OCI-LY1 (cell line): ENCODE data around the gene MTRFR.

Source experiments
- H2AFZ ChIP-seq: fragments of 200-600 bp; sonication (generic), shearing (Covaris generic); 2 replicates; pipeline ENCODE4 v1.6.0; 2014; ENCODE audit warnings: antibody characterized with exemption, mild to moderate bottlenecking, low read length
- H3F3A ChIP-seq: fragments of 200-600 bp; sonication (generic), shearing (Covaris generic); 2 replicates; pipeline ENCODE4 v1.6.0; 2014; ENCODE audit warnings: mild to moderate bottlenecking, antibody characterized with exemption, low read length, moderate library complexity; ENCODE audit not compliant: insufficient read depth
- H3K27ac ChIP-seq: fragments of 200-600 bp; sonication (generic); 2 replicates; pipeline ENCODE4 v1.5.1; 2014; ENCODE audit warnings: low read length, mixed run types, mild to moderate bottlenecking, low read depth; ENCODE audit not compliant: poor library complexity, severe bottlenecking
- H3K27me3 ChIP-seq: fragments of 200-600 bp; sonication (generic); 2 replicates; pipeline ENCODE4 v1.6.0; 2014; ENCODE audit warnings: antibody characterized with exemption, mild to moderate bottlenecking, low read length, moderate library complexity; ENCODE audit not compliant: insufficient read depth
- H3K36me3 ChIP-seq: fragments of 200-600 bp; sonication (generic); 2 replicates; pipeline ENCODE4 v1.6.1; 2014; ENCODE audit warnings: mild to moderate bottlenecking, antibody characterized with exemption, low read length, moderate library complexity, mixed read lengths; ENCODE audit not compliant: insufficient read depth
- H3K4me1 ChIP-seq: fragments of 200-600 bp; sonication (generic); 2 replicates; pipeline ENCODE4 v1.5.1; 2014; ENCODE audit warnings: mild to moderate bottlenecking, low read length, moderate library complexity; ENCODE audit not compliant: insufficient read depth, severe bottlenecking
- H3K4me2 ChIP-seq: fragments of 200-600 bp; sonication (generic), shearing (Covaris generic); 2 replicates; pipeline ENCODE4 v1.6.1; 2014; ENCODE audit warnings: low read length
- H3K4me3 ChIP-seq: fragments of 200-600 bp; sonication (generic); 2 replicates; pipeline ENCODE4 v1.5.1; 2014; ENCODE audit warnings: low read length, low read depth, mild to moderate bottlenecking, mixed read lengths; ENCODE audit not compliant: poor library complexity, severe bottlenecking
- H3K79me2 ChIP-seq: fragments of 200-600 bp; shearing (Covaris generic); 2 replicates; pipeline ENCODE4 v1.6.1; 2016; ENCODE audit warnings: mixed run types, low read length, mixed read lengths; ENCODE audit not compliant: insufficient read depth
- H3K9ac ChIP-seq: fragments of 200-600 bp; sonication (generic), shearing (Covaris generic); 2 replicates; pipeline ENCODE4 v1.6.1; 2014; ENCODE audit warnings: mild to moderate bottlenecking, low read length, mixed read lengths
- H3K9me2 ChIP-seq: fragments of 200-600 bp; sonication (generic), shearing (Covaris generic); 2 replicates; pipeline ENCODE4 v1.6.1; 2014; ENCODE audit warnings: low read depth, mild to moderate bottlenecking, low read length, mixed read lengths
- H3K9me3 ChIP-seq: fragments of 200-600 bp; shearing (Covaris generic); 2 replicates; pipeline ENCODE4 v1.6.1; 2014; ENCODE audit warnings: low read length, mixed read lengths
- H4K20me1 ChIP-seq: fragments of 200-600 bp; sonication (generic), shearing (Covaris generic); 2 replicates; pipeline ENCODE4 v1.6.0; 2016; ENCODE audit warnings: mild to moderate bottlenecking, low read length; ENCODE audit not compliant: insufficient read depth
- EZH2 ChIP-seq: fragments of 200-600 bp; sonication (generic), shearing (Covaris generic); IDR thresholded peaks from 2 replicates; pipeline ENCODE4 v1.8.0; 2017; ENCODE audit warnings: borderline replicate concordance, mixed run types, mild to moderate bottlenecking, antibody characterized with exemption, low read length, moderate library complexity, mixed read lengths
- TF ChIP-seq, protein P1 (sequence below): fragments of 200-600 bp; sonication (generic), shearing (Covaris generic); IDR thresholded peaks from 2 replicates; pipeline ENCODE4 v1.5.1; 2017; ENCODE audit warnings: mild to moderate bottlenecking, antibody characterized with exemption, low read length, moderate library complexity, mixed read lengths

Gene MTRFR

DNA sequence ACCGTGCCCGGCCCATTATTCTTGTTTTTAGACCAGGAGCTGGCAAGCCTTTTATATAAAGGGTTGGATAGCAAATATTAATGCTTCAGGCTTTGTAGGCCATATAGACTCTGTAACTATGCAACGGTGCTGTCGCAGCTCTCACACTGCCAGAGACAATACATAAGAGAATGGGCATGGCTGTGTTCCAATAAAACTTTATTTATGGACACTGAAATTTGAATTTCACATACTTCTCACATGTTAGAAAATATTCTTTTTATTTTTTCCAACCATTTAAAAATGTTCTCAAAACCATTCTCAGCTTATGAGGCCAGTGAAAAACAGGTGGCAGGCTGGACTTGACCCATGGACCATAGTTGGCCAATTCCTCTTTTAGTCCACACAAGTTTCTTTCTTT, 51.4 kb downstream of the MTRFR start:
- H3K79me2 ChIP-seq, result no peaks in the 10 kb centered on the region
- H3K4me2 ChIP-seq, result no peak overlapping the region
- no peaks in the 10 kb centered on the region for H3K4me1 ChIP-seq
- no peak overlapping the region for H3K27ac ChIP-seq
- H2AFZ ChIP-seq, result no peak overlapping the region
- no peaks in the 10 kb centered on the region for H3K27me3 ChIP-seq
- H3K36me3 ChIP-seq, result no peaks in the 10 kb centered on the region
- TF ChIP-seq, protein P1, sequence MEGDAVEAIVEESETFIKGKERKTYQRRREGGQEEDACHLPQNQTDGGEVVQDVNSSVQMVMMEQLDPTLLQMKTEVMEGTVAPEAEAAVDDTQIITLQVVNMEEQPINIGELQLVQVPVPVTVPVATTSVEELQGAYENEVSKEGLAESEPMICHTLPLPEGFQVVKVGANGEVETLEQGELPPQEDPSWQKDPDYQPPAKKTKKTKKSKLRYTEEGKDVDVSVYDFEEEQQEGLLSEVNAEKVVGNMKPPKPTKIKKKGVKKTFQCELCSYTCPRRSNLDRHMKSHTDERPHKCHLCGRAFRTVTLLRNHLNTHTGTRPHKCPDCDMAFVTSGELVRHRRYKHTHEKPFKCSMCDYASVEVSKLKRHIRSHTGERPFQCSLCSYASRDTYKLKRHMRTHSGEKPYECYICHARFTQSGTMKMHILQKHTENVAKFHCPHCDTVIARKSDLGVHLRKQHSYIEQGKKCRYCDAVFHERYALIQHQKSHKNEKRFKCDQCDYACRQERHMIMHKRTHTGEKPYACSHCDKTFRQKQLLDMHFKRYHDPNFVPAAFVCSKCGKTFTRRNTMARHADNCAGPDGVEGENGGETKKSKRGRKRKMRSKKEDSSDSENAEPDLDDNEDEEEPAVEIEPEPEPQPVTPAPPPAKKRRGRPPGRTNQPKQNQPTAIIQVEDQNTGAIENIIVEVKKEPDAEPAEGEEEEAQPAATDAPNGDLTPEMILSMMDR, result no peak
- TF ChIP-seq EZH2, result no peak
- H4K20me1 ChIP-seq, result no peaks in the 10 kb centered on the region
- no peaks in the 10 kb centered on the region for H3K9me3 ChIP-seq
- H3F3A ChIP-seq, result no peaks in the 10 kb centered on the region
- no peak overlapping the region for H3K9ac ChIP-seq
- H3K4me3 ChIP-seq, result no peak overlapping the region
- H3K9me2 ChIP-seq, result no peaks in the 10 kb centered on the region

DNA sequence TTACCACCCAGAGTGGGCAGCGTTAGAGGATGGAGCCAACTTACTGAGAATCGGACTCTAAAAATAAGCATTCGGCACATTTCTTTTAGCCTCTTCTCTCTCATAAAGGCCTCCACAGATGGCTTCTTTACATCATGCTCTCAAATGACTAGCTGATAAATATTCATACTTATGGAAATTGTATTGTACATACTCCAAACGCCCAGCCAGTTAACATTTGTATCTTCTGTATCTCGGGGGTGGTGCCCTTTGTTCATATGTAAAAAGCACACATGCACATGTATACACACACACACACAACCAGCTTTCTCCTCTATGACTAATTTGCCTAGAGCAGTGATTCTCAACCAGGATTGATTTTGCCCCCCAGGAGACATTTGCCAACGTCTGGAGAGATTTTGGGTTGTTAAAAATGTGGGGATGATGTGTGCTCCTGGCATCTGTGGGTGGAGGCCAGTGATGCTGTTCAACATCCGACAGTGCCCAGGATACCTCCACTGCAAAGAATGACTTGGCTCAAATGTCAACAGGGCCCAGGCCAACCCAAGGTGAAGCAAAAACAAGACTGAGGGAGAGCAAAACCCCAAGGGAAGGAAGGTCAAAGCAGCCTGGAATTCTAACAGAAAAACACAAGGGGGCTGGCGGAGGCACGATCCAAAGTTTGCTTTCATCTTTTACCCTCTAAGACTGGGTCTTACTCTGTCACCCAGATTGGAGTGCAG, 53.6 kb downstream of the MTRFR start:
- no peak overlapping the region for H3K4me2 ChIP-seq
- H3K9me2 ChIP-seq, result no peaks in the 10 kb centered on the region
- no peaks in the 10 kb centered on the region for H4K20me1 ChIP-seq
- H3F3A ChIP-seq, result no peaks in the 10 kb centered on the region
- H3K4me3 ChIP-seq, result no peak overlapping the region
- TF ChIP-seq EZH2, result no peak
- TF ChIP-seq, protein P1, result no peak
- H3K27me3 ChIP-seq, result no peaks in the 10 kb centered on the region
- H3K9ac ChIP-seq, result no peak overlapping the region
- H2AFZ ChIP-seq, result no peak overlapping the region
- H3K9me3 ChIP-seq, result no peaks in the 10 kb centered on the region
- peaks cover 9% of the 10 kb centered on the region; the same call in 1 of the 2 replicates for H3K36me3 ChIP-seq
- no peak overlapping the region for H3K27ac ChIP-seq
- H3K4me1 ChIP-seq, result no peaks in the 10 kb centered on the region
- no peaks in the 10 kb centered on the region for H3K79me2 ChIP-seq

DNA sequence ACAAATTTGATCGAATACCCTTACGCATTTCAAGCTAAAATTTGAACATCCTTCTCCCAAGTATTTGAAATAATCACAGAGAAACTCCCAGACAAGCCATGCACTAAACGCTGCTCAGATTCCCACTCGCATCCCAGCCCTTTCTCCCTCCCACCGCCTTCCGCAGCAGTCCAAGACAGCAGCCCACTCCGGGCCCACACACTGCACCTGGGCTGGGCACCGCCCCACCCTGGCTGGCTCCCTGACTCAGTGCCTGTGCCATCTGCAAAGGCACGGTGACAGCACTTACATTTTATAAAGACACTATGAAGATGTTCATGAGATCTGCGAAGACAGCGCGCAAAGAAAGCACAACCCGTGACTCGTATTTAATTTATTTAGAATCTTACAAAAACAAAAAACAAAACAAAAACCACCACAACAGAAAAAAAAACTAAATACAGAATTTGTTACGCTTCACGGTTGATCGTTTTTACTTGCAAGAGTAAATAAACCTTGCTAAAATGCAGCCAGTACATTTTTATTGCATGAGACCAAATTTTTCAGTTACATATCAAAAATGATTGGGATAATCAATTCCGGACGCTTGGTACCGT, 55.6 kb downstream of the MTRFR start:
- Histone ChIP-seq H3K79me2 (no peaks in the 10 kb centered on the region), H3K27me3 (no peaks in the 10 kb centered on the region), H2AFZ (no peak overlapping the region), H3K27ac (no peak overlapping the region), H3K4me1 (no peaks in the 10 kb centered on the region), H3K9me3 (no peaks in the 10 kb centered on the region), H3K4me2 (no peak overlapping the region), H3K4me3 (no peak overlapping the region), H3K36me3 (peaks cover 28% of the 10 kb centered on the region), H3K9ac (no peak overlapping the region), H3F3A (no peaks in the 10 kb centered on the region), H3K9me2 (no peaks in the 10 kb centered on the region), H4K20me1 (no peaks in the 10 kb centered on the region)
- TF ChIP-seq, protein P1, result no peak
- no peak for TF ChIP-seq EZH2
